Sigmoid colon (tissue), 4 donors: ENCODE measurements around the gene CTTN.

Source experiments
- EP300 ChIP-seq, 4 donors: sonication (generic); formaldehyde crosslinking; IDR thresholded peaks; one replicate each; pipeline ENCODE4 v1.6.1; 2017; ENCODE audit warnings: antibody characterized with exemption in 4 of 4
- POLR2A ChIP-seq, 2 donors: fragments of 450-650 bp; IDR thresholded peaks; one replicate each; pipeline ENCODE4 v1.6.1; 2016; ENCODE audit warnings: antibody characterized with exemption in 2 of 2, mild to moderate bottlenecking in 2 of 2, moderate library complexity in 2 of 2
- POLR2AphosphoS5 ChIP-seq, 4 donors: sonication (generic); formaldehyde crosslinking; IDR thresholded peaks; one replicate each; pipeline ENCODE4 v1.6.1; 2017; ENCODE audit warnings: antibody characterized with exemption in 4 of 4
- TF ChIP-seq, protein P1 (sequence below), 4 experiments: fragments of 450-650 bp in 3 of 4; fragments of 200-600 bp in 1 of 4; IDR thresholded peaks; one replicate each; pipeline ENCODE4 v1.5.1; 2016 to 2019; ENCODE audit warnings: antibody characterized with exemption in 4 of 4, mild to moderate bottlenecking in 3 of 4, moderate library complexity in 2 of 4

DNA sequence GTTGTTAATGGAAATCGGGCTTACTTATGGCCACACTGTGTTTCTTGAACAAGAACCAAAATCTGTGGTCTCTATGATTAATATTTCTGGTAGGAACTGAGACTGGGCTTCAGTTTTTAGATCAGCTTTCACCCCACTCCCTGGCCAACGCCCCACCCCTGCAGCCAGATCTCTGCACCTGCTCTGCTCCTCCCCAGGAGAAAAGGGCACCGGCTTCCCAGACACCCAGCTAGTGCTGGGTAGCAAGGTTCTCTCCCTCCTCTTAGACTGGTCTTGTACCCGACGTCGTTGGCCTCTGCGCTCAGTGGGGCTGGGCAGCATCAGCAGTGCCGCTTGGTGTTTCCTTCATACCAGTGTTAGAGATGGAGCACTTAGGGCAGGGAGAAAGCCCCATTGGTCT lies 17.0 kb upstream of the CTTN start:
- TF ChIP-seq, protein P1, sequence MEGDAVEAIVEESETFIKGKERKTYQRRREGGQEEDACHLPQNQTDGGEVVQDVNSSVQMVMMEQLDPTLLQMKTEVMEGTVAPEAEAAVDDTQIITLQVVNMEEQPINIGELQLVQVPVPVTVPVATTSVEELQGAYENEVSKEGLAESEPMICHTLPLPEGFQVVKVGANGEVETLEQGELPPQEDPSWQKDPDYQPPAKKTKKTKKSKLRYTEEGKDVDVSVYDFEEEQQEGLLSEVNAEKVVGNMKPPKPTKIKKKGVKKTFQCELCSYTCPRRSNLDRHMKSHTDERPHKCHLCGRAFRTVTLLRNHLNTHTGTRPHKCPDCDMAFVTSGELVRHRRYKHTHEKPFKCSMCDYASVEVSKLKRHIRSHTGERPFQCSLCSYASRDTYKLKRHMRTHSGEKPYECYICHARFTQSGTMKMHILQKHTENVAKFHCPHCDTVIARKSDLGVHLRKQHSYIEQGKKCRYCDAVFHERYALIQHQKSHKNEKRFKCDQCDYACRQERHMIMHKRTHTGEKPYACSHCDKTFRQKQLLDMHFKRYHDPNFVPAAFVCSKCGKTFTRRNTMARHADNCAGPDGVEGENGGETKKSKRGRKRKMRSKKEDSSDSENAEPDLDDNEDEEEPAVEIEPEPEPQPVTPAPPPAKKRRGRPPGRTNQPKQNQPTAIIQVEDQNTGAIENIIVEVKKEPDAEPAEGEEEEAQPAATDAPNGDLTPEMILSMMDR (IDR thresholded peaks at IDR 0.05): no peak
- TF ChIP-seq EP300 (IDR thresholded peaks at IDR 0.05) (no peak), POLR2A (IDR thresholded peaks at IDR 0.05) (no peak), POLR2AphosphoS5 (IDR thresholded peaks at IDR 0.05) (no peak)
